OCI-LY7 (cell line): ENCODE data around the gene NLRC3.

ENCODE experiments used
- EZH2phosphoT487 ChIP-seq: fragments of 200-600 bp; sonication (generic); IDR thresholded peaks from 2 replicates; pipeline ENCODE4 v1.6.1; 2018; ENCODE audit warnings: low read depth, borderline replicate concordance, mild to moderate bottlenecking, mixed run types, antibody characterized with exemption, low read length, moderate library complexity, mixed read lengths
- TF ChIP-seq, protein P1 (sequence below): fragments of 200-600 bp; sonication (generic); conservative IDR thresholded peaks from 2 replicates; pipeline ENCODE4 v1.5.1; 2014; ENCODE audit warnings: mild to moderate bottlenecking, antibody characterized with exemption, low read length, moderate library complexity, mixed read lengths

DNA sequence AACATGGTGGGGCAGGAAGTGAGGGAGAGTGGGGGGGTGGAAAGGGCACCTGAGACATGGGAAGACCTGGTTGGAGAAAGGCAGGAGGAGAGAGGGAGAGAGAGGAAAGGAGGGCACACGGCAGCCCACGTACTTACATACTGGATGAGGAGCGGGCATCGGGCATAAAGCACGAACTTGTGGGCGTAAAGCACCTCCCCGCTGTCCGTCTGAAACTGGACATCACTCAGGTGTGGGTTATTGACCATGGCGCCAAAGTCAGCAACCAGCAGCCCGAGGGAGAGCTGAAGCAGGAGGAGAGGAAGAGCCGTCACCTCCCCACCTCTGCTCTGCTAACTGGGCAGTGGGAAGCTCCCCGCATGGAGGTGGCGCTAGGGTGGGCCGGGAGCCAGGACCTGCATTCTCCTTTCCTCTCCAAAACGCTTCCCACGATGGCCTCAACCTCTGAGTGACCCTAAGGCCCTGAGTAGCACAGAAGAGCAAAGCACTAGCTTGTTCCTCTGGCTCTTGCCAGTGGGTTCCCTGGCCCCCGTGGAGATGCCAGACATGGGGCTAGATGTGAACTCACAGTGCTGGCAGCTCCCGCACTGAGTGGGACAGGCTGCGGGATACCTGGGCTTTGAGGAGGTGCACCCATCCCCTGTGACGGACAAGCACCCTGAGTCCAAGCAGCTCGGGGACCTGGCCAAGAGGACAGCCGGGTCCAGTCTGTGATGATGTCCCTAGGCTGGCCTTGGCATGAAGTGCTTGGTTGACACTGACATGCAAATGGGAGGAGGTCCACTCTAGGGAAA lies 17.3 kb upstream of the NLRC3 start:
- TF ChIP-seq, protein P1, sequence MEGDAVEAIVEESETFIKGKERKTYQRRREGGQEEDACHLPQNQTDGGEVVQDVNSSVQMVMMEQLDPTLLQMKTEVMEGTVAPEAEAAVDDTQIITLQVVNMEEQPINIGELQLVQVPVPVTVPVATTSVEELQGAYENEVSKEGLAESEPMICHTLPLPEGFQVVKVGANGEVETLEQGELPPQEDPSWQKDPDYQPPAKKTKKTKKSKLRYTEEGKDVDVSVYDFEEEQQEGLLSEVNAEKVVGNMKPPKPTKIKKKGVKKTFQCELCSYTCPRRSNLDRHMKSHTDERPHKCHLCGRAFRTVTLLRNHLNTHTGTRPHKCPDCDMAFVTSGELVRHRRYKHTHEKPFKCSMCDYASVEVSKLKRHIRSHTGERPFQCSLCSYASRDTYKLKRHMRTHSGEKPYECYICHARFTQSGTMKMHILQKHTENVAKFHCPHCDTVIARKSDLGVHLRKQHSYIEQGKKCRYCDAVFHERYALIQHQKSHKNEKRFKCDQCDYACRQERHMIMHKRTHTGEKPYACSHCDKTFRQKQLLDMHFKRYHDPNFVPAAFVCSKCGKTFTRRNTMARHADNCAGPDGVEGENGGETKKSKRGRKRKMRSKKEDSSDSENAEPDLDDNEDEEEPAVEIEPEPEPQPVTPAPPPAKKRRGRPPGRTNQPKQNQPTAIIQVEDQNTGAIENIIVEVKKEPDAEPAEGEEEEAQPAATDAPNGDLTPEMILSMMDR = no peak
- no peak for TF ChIP-seq EZH2phosphoT487
